ENCODE results near the gene TBC1D17.
"Not testable (repeated sequence)": the region's sequence is repeated elsewhere in the genome, so short reads cannot be mapped to it uniquely, and the experiment has no call there.

TBC1D17 gene

DNA sequence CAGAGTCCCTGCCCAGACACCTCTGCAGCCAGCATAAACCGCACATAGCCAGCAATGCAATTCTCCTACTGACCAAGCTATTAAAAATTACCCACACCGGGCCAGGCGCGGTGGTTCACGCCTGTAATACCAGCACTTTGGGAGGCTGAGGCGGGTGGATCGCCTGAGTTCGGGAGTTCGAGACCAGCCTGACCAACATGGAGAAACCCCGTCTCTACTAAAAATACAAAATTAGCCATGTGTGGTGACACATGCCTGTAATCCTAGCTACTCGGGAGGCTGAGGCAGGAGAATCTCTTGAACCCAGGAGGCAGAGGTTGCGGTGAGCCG is 47.3 kb downstream of the TBC1D17 start:
- DNase-seq: not testable (repeated sequence)

GRCh38 chr19:49925486-49925885 is 48.0 kb downstream of the TBC1D17 start:
- DNase-seq: no peak

DNA sequence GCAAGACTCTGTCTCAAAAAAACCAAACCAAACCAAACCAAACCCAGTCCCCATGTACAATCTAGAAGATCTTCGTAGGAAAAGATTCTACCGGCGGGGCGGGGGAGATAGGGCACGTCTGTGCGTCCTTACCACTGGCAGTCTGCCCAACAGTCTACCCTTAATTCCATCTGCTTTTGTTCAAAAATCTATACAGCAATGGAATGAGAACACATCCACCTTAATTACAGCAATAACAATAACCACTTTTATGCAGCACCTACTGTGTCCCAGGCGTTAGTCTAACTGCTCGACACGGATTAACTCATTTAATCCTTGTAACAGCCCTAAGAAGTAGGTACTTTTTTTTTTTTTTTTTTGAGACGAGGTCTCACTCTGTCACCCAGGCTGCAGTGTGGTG is 49.0 kb downstream of the TBC1D17 start:
- DNase-seq: no peak

DNA sequence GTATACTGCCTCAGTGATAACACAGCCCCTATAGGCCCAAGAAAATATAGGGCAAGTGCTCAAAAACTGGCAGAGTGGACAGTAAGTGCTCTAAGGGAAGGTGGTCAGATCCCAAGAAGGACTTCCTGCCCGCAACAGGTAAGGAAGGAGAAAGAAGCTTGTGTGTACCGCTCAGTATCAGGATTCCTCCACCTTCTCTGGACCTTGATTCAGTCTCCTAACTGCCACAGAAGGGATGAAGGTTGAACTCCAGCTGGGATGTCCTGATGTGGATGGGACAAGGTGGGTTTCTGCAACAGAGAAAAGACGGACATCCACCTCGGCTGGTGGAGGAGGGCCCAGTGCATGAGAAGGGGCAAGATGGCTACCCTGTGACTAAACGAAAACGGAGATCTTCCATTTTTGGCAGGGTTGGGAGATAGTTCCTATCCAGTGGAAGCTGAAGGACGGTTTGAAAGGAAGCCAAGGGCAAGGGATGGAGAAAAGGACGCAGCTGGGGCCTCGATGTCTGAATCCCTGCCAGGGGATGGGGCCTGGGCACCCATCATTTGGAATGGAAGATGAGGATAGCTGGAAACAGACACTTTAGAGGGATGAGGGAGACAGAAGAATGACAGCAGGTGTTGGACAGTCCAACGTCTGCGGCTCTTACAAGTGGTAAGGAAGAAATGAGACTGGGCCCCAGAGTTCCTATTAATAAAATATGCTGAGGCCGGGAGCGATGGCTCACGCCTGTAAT is 50.2 kb downstream of the TBC1D17 start:
- no peak for DNase-seq

- DNase-seq: peak; percentile 93 to 96
Observed at GRCh38 chr19:49929121-49929610, 51.7 kb downstream of the TBC1D17 start, which contains the start of the genes ATF5 and NUP62. Gene ATF5 (plus strand): TSS chr19:49929205. CDS start chr19:49930851, 1,646 bp downstream. Gene NUP62 (minus strand): TSS chr19:49929504. CDS start chr19:49909807, 19,697 bp downstream.

GRCh38 chr19:49929611-49930482 is 52.3 kb downstream of the TBC1D17 start:
- DNase-seq: peak; percentile 90 to 93

GRCh38 chr19:49930483-49931011 is 53.0 kb downstream of the TBC1D17 start:
- DNase-seq: no peak

GRCh38 chr19:49931293-49932040 is 54.0 kb downstream of the TBC1D17 start:
- DNase-seq: no peak

GRCh38 chr19:49932041-49932451 is 54.5 kb downstream of the TBC1D17 start:
- DNase-seq: no peak

- DNase-seq: no peak
Observed at GRCh38 chr19:49932731-49933131, 55.2 kb downstream of the TBC1D17 start.

DNA sequence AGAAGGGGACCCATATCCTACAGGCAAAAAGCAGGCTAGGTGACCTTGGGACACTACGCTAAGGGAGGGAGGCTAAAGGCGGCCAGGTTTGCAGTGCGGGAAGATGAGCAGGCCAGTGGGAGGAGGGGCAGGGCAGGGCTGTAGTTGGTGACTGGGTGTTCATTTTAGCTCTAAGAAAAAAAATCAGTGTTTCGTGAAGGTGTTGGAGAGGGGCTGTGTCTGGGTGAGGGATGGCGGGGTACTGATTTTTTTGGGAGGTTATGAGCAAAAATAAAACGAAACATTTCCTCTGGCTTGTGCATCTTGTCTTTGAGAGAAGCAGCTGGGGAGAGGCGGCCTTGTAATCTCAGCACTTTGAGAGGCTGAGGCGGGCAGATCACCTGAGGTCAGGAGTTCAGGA is 56.1 kb downstream of the TBC1D17 start:
- no peak for DNase-seq

DNA sequence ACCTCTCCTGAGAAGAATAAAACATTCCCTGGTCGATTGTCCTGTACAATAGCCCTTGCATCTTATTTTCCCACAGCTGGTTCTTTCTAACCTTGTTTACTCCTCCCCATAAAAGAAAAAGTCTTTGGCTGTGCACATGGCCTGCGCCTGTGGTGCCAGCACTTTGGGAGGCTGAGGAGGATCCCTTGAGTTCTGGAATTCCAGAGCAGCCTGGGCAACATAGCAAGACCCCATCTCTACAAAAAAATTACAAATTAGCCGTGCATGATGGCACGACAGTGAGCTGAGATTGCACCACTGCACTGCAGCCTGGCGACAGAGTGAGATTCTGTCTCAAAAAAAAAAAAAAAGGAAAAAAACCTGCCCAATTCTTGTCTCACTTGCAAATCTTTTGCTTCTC is 59.0 kb downstream of the TBC1D17 start:
- no peak for DNase-seq

GRCh38 chr19:49937750-49938381 is 60.4 kb downstream of the TBC1D17 start:
- DNase-seq: peak; percentile 87 to 89
